Testis (tissue), 2 donors: Measurements from ENCODE around the gene NPB.

Experiments used
- POLR2A ChIP-seq: fragments of 450-650 bp; IDR thresholded peaks from one replicate; pipeline ENCODE4 v1.6.1; 2017; ENCODE audit warnings: antibody characterized with exemption, mild to moderate bottlenecking, moderate library complexity
- TF ChIP-seq, protein P1 (sequence below), 3 experiments: fragments of 450-650 bp in 2 of 3; fragments of 200-600 bp in 1 of 3; sonication (generic) in 1 of 3; IDR thresholded peaks; one replicate each; pipeline ENCODE4 v1.5.1; 2016 to 2019; ENCODE audit warnings: antibody characterized with exemption in 3 of 3, mild to moderate bottlenecking in 2 of 3, moderate library complexity in 1 of 3

GRCh38 chr17:81921537-81921862 is 19.5 kb downstream of the NPB start:
- TF ChIP-seq, protein P1, sequence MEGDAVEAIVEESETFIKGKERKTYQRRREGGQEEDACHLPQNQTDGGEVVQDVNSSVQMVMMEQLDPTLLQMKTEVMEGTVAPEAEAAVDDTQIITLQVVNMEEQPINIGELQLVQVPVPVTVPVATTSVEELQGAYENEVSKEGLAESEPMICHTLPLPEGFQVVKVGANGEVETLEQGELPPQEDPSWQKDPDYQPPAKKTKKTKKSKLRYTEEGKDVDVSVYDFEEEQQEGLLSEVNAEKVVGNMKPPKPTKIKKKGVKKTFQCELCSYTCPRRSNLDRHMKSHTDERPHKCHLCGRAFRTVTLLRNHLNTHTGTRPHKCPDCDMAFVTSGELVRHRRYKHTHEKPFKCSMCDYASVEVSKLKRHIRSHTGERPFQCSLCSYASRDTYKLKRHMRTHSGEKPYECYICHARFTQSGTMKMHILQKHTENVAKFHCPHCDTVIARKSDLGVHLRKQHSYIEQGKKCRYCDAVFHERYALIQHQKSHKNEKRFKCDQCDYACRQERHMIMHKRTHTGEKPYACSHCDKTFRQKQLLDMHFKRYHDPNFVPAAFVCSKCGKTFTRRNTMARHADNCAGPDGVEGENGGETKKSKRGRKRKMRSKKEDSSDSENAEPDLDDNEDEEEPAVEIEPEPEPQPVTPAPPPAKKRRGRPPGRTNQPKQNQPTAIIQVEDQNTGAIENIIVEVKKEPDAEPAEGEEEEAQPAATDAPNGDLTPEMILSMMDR (IDR thresholded peaks at IDR 0.05) = no peak
- no peak for TF ChIP-seq POLR2A
